GM12878 (cell line): ENCODE data around the gene CYSTM1.

Source experiments
- BACH1 ChIP-seq: fragments of 450-650 bp; IDR thresholded peaks from 2 replicates; pipeline ENCODE4 v1.6.1; 2017; ENCODE audit warnings: mild to moderate bottlenecking, borderline replicate concordance
- FOS ChIP-seq: IDR thresholded peaks from 3 replicates; pipeline ENCODE4 v1.6.1; 2011; ENCODE audit warnings: borderline replicate concordance; ENCODE audit not compliant: insufficient read length; ENCODE audit errors: extremely low read depth
- NR2C2 ChIP-seq: IDR thresholded peaks from 2 replicates; pipeline ENCODE4 v1.6.1; 2011; ENCODE audit warnings: borderline replicate concordance, low read depth; ENCODE audit not compliant: control insufficient read depth, insufficient read length
- POLR2AphosphoS5 ChIP-seq: IDR thresholded peaks from 2 replicates; pipeline ENCODE4 v1.6.1; 2011; ENCODE audit warnings: mild to moderate bottlenecking, low read length, inconsistent platforms
- SMC3 ChIP-seq: IDR thresholded peaks from 2 replicates; pipeline ENCODE4 v1.6.1; 2011; ENCODE audit warnings: low read length, improper control_type of control experiment, borderline replicate concordance
- TF ChIP-seq, protein P1 (sequence below), 3 experiments: IDR thresholded peaks in 2 of 3; conservative IDR thresholded peaks in 1 of 3; 2 replicates each; pipeline ENCODE4 v1.5.1; 2011; ENCODE audit warnings: low read depth in 3 of 3, low read length in 3 of 3, mild to moderate bottlenecking in 3 of 3, control low read depth in 2 of 3, moderate library complexity in 2 of 3, inconsistent platforms in 1 of 3, mixed read lengths in 1 of 3; ENCODE audit not compliant: control insufficient read depth in 2 of 3, insufficient read depth in 1 of 3; ENCODE audit errors: extremely low read depth in 1 of 3
- TF ChIP-seq, protein P2 (sequence below): IDR thresholded peaks from 2 replicates; pipeline ENCODE4 v1.6.1; 2012; ENCODE audit warnings: low read length, inconsistent platforms
- TF ChIP-seq, protein P3 (sequence below): fragments of 450-650 bp; formaldehyde crosslinking; IDR thresholded peaks from 2 replicates; pipeline ENCODE4 v1.4.0; 2022; ENCODE audit warnings: mild to moderate bottlenecking, moderate library complexity

DNA sequence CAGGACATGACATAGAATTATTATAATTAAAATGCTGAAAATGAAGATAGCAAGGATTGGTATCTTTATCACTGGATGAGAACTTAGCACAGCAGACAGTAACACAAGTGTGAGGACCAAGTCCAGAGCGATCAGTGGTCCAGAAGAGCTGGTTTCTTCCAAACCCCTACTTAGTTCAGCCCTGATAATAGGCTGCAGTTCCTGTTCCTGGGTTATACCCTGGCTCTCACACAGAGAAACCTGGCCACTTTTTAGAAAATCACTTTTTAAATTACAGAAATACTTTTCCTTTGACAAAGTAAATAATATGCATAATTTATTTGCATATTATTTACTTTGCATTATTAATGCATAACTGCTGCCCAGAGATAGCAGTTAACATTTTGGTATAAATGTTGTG, 40.3 kb downstream of the CYSTM1 start:
- no peak for TF ChIP-seq POLR2AphosphoS5
- TF ChIP-seq, protein P1, sequence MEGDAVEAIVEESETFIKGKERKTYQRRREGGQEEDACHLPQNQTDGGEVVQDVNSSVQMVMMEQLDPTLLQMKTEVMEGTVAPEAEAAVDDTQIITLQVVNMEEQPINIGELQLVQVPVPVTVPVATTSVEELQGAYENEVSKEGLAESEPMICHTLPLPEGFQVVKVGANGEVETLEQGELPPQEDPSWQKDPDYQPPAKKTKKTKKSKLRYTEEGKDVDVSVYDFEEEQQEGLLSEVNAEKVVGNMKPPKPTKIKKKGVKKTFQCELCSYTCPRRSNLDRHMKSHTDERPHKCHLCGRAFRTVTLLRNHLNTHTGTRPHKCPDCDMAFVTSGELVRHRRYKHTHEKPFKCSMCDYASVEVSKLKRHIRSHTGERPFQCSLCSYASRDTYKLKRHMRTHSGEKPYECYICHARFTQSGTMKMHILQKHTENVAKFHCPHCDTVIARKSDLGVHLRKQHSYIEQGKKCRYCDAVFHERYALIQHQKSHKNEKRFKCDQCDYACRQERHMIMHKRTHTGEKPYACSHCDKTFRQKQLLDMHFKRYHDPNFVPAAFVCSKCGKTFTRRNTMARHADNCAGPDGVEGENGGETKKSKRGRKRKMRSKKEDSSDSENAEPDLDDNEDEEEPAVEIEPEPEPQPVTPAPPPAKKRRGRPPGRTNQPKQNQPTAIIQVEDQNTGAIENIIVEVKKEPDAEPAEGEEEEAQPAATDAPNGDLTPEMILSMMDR (IDR thresholded peaks at IDR 0.05 in 2 of 3, conservative IDR thresholded peaks at IDR 0.05 in 1 of 3; ENCODE audit: control insufficient read depth in 2 of 3, extremely low read depth in 1 of 3, insufficient read depth in 1 of 3, low read depth in 3 of 3, low read length in 3 of 3) = no peak
- TF ChIP-seq BACH1 = no peak
- TF ChIP-seq FOS = no peak
- TF ChIP-seq, protein P2, sequence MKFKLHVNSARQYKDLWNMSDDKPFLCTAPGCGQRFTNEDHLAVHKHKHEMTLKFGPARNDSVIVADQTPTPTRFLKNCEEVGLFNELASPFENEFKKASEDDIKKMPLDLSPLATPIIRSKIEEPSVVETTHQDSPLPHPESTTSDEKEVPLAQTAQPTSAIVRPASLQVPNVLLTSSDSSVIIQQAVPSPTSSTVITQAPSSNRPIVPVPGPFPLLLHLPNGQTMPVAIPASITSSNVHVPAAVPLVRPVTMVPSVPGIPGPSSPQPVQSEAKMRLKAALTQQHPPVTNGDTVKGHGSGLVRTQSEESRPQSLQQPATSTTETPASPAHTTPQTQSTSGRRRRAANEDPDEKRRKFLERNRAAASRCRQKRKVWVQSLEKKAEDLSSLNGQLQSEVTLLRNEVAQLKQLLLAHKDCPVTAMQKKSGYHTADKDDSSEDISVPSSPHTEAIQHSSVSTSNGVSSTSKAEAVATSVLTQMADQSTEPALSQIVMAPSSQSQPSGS = no peak
- TF ChIP-seq, protein P3, sequence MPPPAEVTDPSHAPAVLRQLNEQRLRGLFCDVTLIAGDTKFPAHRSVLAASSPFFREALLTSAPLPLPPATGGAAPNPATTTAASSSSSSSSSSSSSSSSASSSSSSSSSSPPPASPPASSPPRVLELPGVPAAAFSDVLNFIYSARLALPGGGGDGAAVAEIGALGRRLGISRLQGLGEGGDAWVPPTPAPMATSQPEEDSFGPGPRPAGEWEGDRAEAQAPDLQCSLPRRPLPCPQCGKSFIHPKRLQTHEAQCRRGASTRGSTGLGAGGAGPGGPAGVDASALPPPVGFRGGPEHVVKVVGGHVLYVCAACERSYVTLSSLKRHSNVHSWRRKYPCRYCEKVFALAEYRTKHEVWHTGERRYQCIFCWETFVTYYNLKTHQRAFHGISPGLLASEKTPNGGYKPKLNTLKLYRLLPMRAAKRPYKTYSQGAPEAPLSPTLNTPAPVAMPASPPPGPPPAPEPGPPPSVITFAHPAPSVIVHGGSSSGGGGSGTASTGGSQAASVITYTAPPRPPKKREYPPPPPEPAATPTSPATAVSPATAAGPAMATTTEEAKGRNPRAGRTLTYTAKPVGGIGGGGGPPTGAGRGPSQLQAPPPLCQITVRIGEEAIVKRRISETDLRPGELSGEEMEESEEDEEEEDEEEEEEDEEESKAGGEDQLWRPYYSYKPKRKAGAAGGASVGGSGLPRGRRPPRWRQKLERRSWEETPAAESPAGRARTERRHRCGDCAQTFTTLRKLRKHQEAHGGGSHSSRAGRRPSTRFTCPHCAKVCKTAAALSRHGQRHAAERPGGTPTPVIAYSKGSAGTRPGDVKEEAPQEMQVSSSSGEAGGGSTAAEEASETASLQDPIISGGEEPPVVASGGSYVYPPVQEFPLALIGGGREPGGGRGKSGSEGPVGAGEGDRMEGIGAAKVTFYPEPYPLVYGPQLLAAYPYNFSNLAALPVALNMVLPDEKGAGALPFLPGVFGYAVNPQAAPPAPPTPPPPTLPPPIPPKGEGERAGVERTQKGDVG (CRISPR knock-in tag) = no peak
- TF ChIP-seq SMC3 = no peak
- TF ChIP-seq NR2C2 = no peak
